Mucosa of descending colon (tissue), 3 donors: ENCODE results near the gene SLC15A3. TPM values are rescaled to one million over a fixed set of nuclear protein-coding genes. Genes with fewer than 3 reads are reported as not detected.

Experiments used
- ATAC-seq: fragments of 200-7000 bp; cut with Tn5 transposase; one replicate; pipeline ENCODE4 v1.9.1; 2020; ENCODE audit warnings: mild to moderate bottlenecking, moderate library complexity
- DNase-seq, 3 donors: peaks; one replicate each; pipeline ENCODE4 v3.0.0-alpha.2; 2020
- H3K36me3 ChIP-seq: fragments of 200-600 bp; one replicate; pipeline ENCODE4 v1.8.0; 2021; ENCODE audit warnings: low read depth, mild to moderate bottlenecking
- H3K4me1 ChIP-seq: fragments of 200-600 bp; one replicate; pipeline ENCODE4 v1.8.0; 2021; ENCODE audit warnings: low read depth, mild to moderate bottlenecking
- H3K4me3 ChIP-seq: fragments of 200-600 bp; one replicate; pipeline ENCODE4 v1.8.0; 2021; ENCODE audit warnings: mild to moderate bottlenecking
- H3K9me3 ChIP-seq: fragments of 200-600 bp; one replicate; pipeline ENCODE4 v1.8.0; 2021; ENCODE audit warnings: mild to moderate bottlenecking
- CTCF ChIP-seq: fragments of 200-600 bp; IDR thresholded peaks from one replicate; pipeline ENCODE4 v1.8.0; 2022; ENCODE audit warnings: antibody characterized with exemption, mild to moderate bottlenecking
- intact Hi-C, 2 donors: fragments of 100-400 bp; cut with DNase I in 1 of 2; cut with micrococcal nuclease in 1 of 2; formaldehyde crosslinking; loops; one replicate each; pipeline versions ENCODE4 v1.11.0 to v1.11.1; 2022; cut with DNase I, micrococcal nuclease
- total RNA-seq, 3 donors: library from RNA; stranded (reverse); fragmentation: NEBNext Ultra II Directional in 2 of 3; extraction: Animal tissue kit (Norgen Biotek cat#: 25700) in 2 of 3; gene quantifications; one replicate each; pipeline versions ENCODE4 v1.2.1 to v1.2.4, GENCODE V29; 2021 to 2023
- donor health status: DM: no; HTN: no; CAD: no; lungs with moderate emphysema.
- donor health status: DM: no; HTN: no; CAD: no.
- donor health status: DM: no; HTN: yes; CAD: no.

The SLC15A3 gene
- total RNA-seq, 3 donors from 2014 or later: 6.2 to 36.8 (median 18.4) TPM

- no peak overlapping the region for H3K4me3 ChIP-seq
- intact Hi-C loops: no loop called here
- DNase-seq (peak in 1 of 3 donors; percentile 21), ATAC-seq (peak; percentile 36)
- TF ChIP-seq CTCF: no peak
- H3K36me3 ChIP-seq: no peaks in the 10 kb centered on the region
- H3K9me3 ChIP-seq: no peaks in the 10 kb centered on the region
- no peaks in the 10 kb centered on the region for H3K4me1 ChIP-seq
These were observed 20.1 kb downstream of the SLC15A3 start for GRCh38 chr11:60931917-60932316.

GRCh38 chr11:60930394-60930793 is 21.6 kb downstream of the SLC15A3 start:
- no peak overlapping the region for H3K4me3 ChIP-seq
- ATAC-seq (no peak), DNase-seq (no peak)
- no peaks in the 10 kb centered on the region for H3K4me1 ChIP-seq
- H3K36me3 ChIP-seq: no peaks in the 10 kb centered on the region
- H3K9me3 ChIP-seq: no peaks in the 10 kb centered on the region
- no peak for TF ChIP-seq CTCF
- intact Hi-C loops: no loop called here

- Histone ChIP-seq H3K4me3 (no peak overlapping the region), H3K36me3 (no peaks in the 10 kb centered on the region), H3K9me3 (no peaks in the 10 kb centered on the region), H3K4me1 (peaks cover 5% of the 10 kb centered on the region)
- DNase-seq: no peak
- intact Hi-C loops: no loop called here
- TF ChIP-seq CTCF: no peak
- ATAC-seq: no peak
These were observed 22.2 kb downstream of the SLC15A3 start for GRCh38 chr11:60929764-60930163.

- ATAC-seq (no peak), DNase-seq (no peak)
- H3K4me1 ChIP-seq: peaks cover 17% of the 10 kb centered on the region
- H3K4me3 ChIP-seq: no peak overlapping the region
- H3K36me3 ChIP-seq: no peaks in the 10 kb centered on the region
- intact Hi-C loops: no loop called here
- no peak for TF ChIP-seq CTCF
- H3K9me3 ChIP-seq: no peaks in the 10 kb centered on the region
These were observed 23.4 kb downstream of the SLC15A3 start for GRCh38 chr11:60928563-60929001.

GRCh38 chr11:60927600-60927999 is 24.4 kb downstream of the SLC15A3 start:
- Histone ChIP-seq H3K9me3 (no peaks in the 10 kb centered on the region), H3K36me3 (no peaks in the 10 kb centered on the region), H3K4me3 (no peak overlapping the region), H3K4me1 (peaks cover 17% of the 10 kb centered on the region)
- intact Hi-C loops: no loop called here
- no peak for DNase-seq
- ATAC-seq: no peak
- TF ChIP-seq CTCF: no peak

- Histone ChIP-seq H3K4me3 (no peak overlapping the region), H3K4me1 (peaks cover 17% of the 10 kb centered on the region), H3K36me3 (no peaks in the 10 kb centered on the region), H3K9me3 (no peaks in the 10 kb centered on the region)
- no peak for ATAC-seq
- no peak for TF ChIP-seq CTCF
- intact Hi-C loops: no loop called here
- no peak for DNase-seq
These were observed 24.8 kb downstream of the SLC15A3 start for GRCh38 chr11:60927061-60927592.
